ENCODE results near the gene MB.
"Not testable (repeated sequence)": the region's sequence is repeated elsewhere in the genome, so short reads cannot be mapped to it uniquely, and the experiment has no call there.

The MB gene

DNA sequence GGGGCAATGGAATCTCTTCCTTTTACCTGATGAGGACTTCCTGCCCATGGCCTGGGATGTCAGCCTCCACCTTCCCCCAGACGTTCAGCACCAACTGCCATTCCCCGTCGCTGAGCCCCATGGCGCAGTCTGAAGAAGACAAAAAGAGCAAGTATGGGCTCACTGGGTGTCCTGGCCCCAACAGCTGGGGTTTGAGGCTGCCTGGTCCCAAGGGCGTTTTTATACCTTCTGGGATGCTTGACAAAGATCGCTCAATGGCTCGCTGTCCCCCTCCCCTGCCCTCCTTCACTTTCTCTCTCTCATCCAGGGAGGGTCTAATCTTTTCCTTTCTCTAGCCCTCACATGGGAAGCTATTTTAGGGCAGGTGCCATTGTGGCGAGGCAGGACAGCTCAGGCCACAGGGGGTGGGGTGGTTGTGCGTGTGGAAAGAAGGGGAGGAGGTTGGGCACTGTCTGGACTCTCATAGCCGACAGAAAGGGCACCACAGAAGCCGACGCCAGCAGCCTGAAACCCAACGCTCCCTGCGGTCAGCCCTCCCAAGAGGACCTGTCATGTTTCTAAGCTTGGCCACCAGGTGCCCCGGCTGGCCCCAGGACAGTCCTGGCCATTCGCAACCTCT, at the start of gene MB:
Gene MB (minus strand): TSS at position 193 of the 619 bp plus-strand sequence. CDS start 72 bp downstream, at position 121.
- ChIA-PET CTCF (interaction anchor here (1.1 to 2.3 kb wide), 5 partner anchors 10 to 267 kb away, joined by 3 to 7 read pairs (median 3); no protein-coding TSS in a partner anchor), POLR2A (no interaction called here)
- no peak within 1 kb of the TSS for H3K4me3 ChIP-seq (ENCODE audit: low read depth, low read length)
- TF ChIP-seq, protein P1, sequence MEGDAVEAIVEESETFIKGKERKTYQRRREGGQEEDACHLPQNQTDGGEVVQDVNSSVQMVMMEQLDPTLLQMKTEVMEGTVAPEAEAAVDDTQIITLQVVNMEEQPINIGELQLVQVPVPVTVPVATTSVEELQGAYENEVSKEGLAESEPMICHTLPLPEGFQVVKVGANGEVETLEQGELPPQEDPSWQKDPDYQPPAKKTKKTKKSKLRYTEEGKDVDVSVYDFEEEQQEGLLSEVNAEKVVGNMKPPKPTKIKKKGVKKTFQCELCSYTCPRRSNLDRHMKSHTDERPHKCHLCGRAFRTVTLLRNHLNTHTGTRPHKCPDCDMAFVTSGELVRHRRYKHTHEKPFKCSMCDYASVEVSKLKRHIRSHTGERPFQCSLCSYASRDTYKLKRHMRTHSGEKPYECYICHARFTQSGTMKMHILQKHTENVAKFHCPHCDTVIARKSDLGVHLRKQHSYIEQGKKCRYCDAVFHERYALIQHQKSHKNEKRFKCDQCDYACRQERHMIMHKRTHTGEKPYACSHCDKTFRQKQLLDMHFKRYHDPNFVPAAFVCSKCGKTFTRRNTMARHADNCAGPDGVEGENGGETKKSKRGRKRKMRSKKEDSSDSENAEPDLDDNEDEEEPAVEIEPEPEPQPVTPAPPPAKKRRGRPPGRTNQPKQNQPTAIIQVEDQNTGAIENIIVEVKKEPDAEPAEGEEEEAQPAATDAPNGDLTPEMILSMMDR (IDR thresholded peaks at IDR 0.05; ENCODE audit: insufficient read depth, low read length, missing control alignments), result no peak
- no peak for DNase-seq (ENCODE audit: low read depth, low spot score)

DNA sequence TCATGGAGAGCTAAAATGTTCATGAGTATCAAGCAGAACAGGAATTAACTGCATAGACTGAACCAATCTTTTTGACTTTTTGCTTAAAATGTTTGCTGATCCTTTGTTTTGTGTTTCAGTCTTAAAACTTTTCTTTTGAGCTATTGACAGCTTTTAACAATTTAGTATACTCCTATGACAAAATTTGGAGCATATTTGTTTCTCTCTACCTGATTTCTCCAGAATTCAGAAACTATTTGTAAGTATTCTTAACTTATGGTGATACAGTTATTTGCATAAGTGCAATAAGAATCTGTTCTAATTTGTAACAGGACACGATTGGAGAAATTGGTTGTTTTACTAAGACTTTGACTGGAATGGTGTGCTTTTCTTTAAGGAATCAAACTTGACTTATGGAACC, 49.6 kb upstream of the MB start:
- CTCF ChIA-PET; H3K4me3 ChIP-seq (ENCODE audit: low read depth, low read length); POLR2A ChIA-PET; DNase-seq (ENCODE audit: low read depth, low spot score): not testable (repeated sequence)

DNA sequence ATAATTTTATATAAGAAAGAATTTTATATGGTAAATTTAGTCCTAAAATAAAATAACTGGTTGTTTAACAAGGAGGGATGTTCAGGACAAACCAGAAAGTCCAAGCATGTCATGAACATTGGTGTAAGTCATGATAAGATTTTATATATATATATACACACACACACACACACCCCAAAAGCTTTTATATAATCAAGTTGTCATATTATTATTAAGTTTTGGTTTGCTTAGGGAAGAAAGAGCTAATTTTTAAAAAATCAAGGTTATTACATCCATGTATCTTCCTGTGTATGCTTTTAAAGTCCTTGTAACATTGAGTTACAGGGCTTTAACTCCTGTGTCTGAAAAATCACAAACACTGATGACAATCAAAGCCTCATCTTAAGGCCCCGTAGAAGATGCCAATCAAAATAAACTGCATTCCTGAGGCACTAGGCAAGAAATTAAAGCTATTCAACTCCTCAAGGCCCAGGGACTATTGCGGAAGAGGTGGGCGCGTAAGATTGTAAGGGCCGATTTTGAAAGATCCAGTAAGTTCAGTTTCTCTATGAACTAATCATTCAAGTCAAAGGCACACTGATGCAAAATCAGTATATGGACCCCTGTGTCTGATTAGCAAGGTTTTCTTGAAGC, 47.9 kb upstream of the MB start:
- TF ChIP-seq, protein P1 (IDR thresholded peaks at IDR 0.05; ENCODE audit: insufficient read depth, low read length, missing control alignments), result no peak
- ChIA-PET POLR2A (interaction anchor here (1.7 kb wide), 1 partner anchor 17 kb away, joined by 5 read pairs; the partner anchor contains the start of gene APOL6), CTCF (interaction anchor here (0.6 to 1.4 kb wide), 2 partner anchors 10 to 234 kb away, joined by 3 to 4 read pairs; no protein-coding TSS in a partner anchor)
- H3K4me3 ChIP-seq (ENCODE audit: low read depth, low read length), result no peak overlapping the region
- DNase-seq (ENCODE audit: low read depth, low spot score), result no peak

DNA sequence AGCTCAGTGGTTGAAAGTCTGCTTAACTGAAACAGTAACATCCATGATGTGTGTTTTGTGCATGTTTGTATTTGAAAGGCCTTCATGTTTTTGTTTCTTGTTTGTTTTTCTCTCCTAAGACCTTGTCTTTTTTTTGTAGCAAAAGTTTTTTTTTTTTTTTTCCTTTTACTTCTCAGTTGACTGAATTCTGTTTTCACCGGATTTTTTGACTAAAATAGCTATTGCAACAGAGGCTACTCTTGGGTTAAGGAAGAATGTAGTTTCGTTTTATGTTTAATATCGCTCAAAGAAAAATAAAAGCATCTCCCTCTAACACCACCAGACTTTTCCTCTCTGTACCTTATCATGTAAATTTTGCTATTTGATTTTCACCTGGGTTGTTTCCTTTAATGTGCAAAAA, 46.2 kb upstream of the MB start:
- CTCF ChIA-PET, result interaction anchor here (1.4 kb wide), 2 partner anchors 33 to 175 kb away, joined by 3 to 5 read pairs; no protein-coding TSS in a partner anchor
- no peak for DNase-seq (ENCODE audit: low read depth, low spot score)
- H3K4me3 ChIP-seq (ENCODE audit: low read depth, low read length), result no peak overlapping the region
- POLR2A ChIA-PET, result interaction anchor here (1.7 kb wide), 1 partner anchor 15 kb away, joined by 5 read pairs; the partner anchor contains the start of gene APOL6
- TF ChIP-seq, protein P1 (IDR thresholded peaks at IDR 0.05; ENCODE audit: insufficient read depth, low read length, missing control alignments), result no peak

DNA sequence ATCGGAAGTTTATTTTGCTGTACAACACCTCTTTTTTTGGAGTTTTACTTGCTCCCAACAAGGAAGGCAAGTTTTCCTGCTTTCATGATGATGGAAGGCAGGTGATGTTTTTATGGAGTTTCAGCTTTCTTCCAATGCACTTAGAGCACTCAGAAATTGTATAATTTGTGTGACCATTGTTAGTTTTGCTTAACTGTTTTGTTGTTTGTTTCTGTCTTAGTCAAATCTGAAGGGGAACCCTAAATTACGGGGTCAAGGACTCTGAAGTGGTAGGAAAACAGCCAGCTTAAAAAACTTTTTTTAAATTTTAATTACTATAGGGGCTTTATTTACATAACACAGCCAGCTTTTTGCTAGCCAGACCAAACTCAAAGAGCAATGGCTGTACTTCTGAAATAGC, 45.8 kb upstream of the MB start:
- DNase-seq (ENCODE audit: low read depth, low spot score), result no peak
- ChIA-PET CTCF (interaction anchor here (0.7 to 1.4 kb wide), 3 partner anchors 32 to 176 kb away, joined by 3 to 5 read pairs (median 3); no protein-coding TSS in a partner anchor), POLR2A (no interaction called here)
- H3K4me3 ChIP-seq (ENCODE audit: low read depth, low read length), result no peak overlapping the region
- TF ChIP-seq, protein P1 (IDR thresholded peaks at IDR 0.05; ENCODE audit: insufficient read depth, low read length, missing control alignments), result no peak

DNA sequence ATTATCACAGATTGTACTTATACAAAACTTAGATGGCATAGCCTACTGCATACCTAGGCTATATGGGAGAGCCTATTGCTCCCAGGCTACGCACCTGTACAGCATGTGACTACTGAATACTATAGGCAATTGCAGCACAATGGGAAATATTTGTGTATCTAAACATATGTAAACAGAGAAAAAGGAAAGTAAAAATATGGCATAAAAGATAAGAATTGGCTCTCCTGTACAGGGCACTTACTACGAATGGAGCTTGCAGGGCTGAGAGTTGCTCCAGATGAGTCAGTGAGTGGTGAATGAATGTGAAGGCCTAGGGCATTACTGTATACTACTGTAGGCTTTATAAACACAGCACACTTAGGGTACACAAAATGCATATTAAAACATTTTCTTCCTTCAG, 44.3 kb upstream of the MB start:
- POLR2A ChIA-PET, result no interaction called here
- CTCF ChIA-PET, result no interaction called here
- no peak overlapping the region for H3K4me3 ChIP-seq (ENCODE audit: low read depth, low read length)

More for the DNA sequence above, 44.3 kb upstream of the MB start:
- DNase-seq (ENCODE audit: low read depth, low spot score), result no peak
- TF ChIP-seq, protein P1 (IDR thresholded peaks at IDR 0.05; ENCODE audit: insufficient read depth, low read length, missing control alignments), result no peak
